Fibroblast of lung (primary cell): ENCODE data around the gene HINT3. TPM values are rescaled to one million over a fixed set of nuclear protein-coding genes. Genes with fewer than 3 reads are reported as not detected.

ENCODE experiments used
- DNase-seq, 2 donors: peaks; one replicate each; pipeline versions ENCODE4 v3.0.0 to v3.0.0-alpha.2; 2010; ENCODE audit warnings: low read depth in 2 of 2
- H2AFZ ChIP-seq: 2 replicates; pipeline ENCODE4 v1.5.1; 2012; ENCODE audit warnings: low read length, control low read depth, inconsistent platforms
- H3K27ac ChIP-seq: 2 replicates; pipeline ENCODE4 v1.5.1; 2011; ENCODE audit warnings: low read length, control low read depth; ENCODE audit not compliant: insufficient read depth
- H3K27me3 ChIP-seq: 2 replicates; pipeline ENCODE4 v1.5.1; 2011; ENCODE audit warnings: mild to moderate bottlenecking, low read length; ENCODE audit not compliant: control insufficient read depth, insufficient read depth
- H3K36me3 ChIP-seq: 2 replicates; pipeline ENCODE4 v1.5.1; 2011; ENCODE audit warnings: low read length; ENCODE audit not compliant: control insufficient read depth, insufficient read depth
- H3K4me1 ChIP-seq: 2 replicates; pipeline ENCODE4 v1.5.1; 2011; ENCODE audit warnings: low read length; ENCODE audit not compliant: control insufficient read depth, insufficient read depth; ENCODE audit errors: extremely low read depth
- H3K4me2 ChIP-seq: 2 replicates; pipeline ENCODE4 v1.5.1; 2011; ENCODE audit warnings: low read length, control low read depth; ENCODE audit not compliant: insufficient read depth; ENCODE audit errors: extremely low read depth
- H3K4me3 ChIP-seq, 4 experiments: fragments of 200-600 bp in 1 of 4; sonication (generic) in 1 of 4; replicated peaks in 1 of 4; 2 replicates each; pipeline ENCODE4 v1.5.1; 2011 to 2016; ENCODE audit warnings: low read length in 4 of 4, low read depth in 3 of 4, mild to moderate bottlenecking in 3 of 4, control low read depth in 2 of 4, inconsistent platforms in 1 of 4, mixed read lengths in 1 of 4; ENCODE audit not compliant: insufficient read depth in 1 of 4; ENCODE audit errors: control extremely low read depth in 1 of 4
- H3K79me2 ChIP-seq: 2 replicates; pipeline ENCODE4 v1.5.1; 2012; ENCODE audit warnings: mild to moderate bottlenecking, low read length, inconsistent platforms; ENCODE audit not compliant: control insufficient read depth, insufficient read depth
- H3K9ac ChIP-seq: 2 replicates; pipeline ENCODE4 v1.5.1; 2011; ENCODE audit warnings: mild to moderate bottlenecking, low read length, control low read depth; ENCODE audit not compliant: insufficient read depth
- H3K9me3 ChIP-seq: 2 replicates; pipeline ENCODE4 v1.5.1; 2012; ENCODE audit warnings: low read depth, low read length; ENCODE audit not compliant: control insufficient read depth, insufficient read depth
- H4K20me1 ChIP-seq: 2 replicates; pipeline ENCODE4 v1.5.1; 2011; ENCODE audit warnings: low read length; ENCODE audit not compliant: control insufficient read depth, insufficient read depth; ENCODE audit errors: extremely low read depth
- EZH2 ChIP-seq: IDR thresholded peaks from 2 replicates; pipeline ENCODE4 v1.5.1; 2012; ENCODE audit warnings: low read length, control low read depth, mild to moderate bottlenecking; ENCODE audit errors: missing control alignments
- polyA plus RNA-seq, 2 donors: library from polyadenylated mRNA; depleted of rRNA in 1 of 2; stranded (reverse) in 1 of 2; unstranded in 1 of 2; fragments of >200 nt; gene quantifications; 2 replicates each; pipeline ENCODE4 v1.2.1, GENCODE V29; 2011 to 2012; ENCODE audit warnings: missing spikeins in 1 of 2
- total RNA-seq: library from RNA; depleted of rRNA; stranded (reverse); fragments of >200 nt; gene quantifications from 2 replicates; pipeline ENCODE4 v1.2.1, GENCODE V29; 2014
- TF ChIP-seq, protein P1 (sequence below), 2 donors: IDR thresholded peaks in 1 of 2; conservative IDR thresholded peaks in 1 of 2; 1 replicate in 1 of 2; 2 replicates in 1 of 2; pipeline ENCODE4 v1.5.1; 2011 to 2012; ENCODE audit warnings: low read length in 2 of 2, control low read depth in 1 of 2, inconsistent platforms in 1 of 2, low read depth in 1 of 2, mild to moderate bottlenecking in 1 of 2

The HINT3 gene
- total and polyA plus RNA-seq, 2 donors (not counting 1 experiment from before 2014, with no cell fraction given) = 2.1 to 36.8 TPM

DNA sequence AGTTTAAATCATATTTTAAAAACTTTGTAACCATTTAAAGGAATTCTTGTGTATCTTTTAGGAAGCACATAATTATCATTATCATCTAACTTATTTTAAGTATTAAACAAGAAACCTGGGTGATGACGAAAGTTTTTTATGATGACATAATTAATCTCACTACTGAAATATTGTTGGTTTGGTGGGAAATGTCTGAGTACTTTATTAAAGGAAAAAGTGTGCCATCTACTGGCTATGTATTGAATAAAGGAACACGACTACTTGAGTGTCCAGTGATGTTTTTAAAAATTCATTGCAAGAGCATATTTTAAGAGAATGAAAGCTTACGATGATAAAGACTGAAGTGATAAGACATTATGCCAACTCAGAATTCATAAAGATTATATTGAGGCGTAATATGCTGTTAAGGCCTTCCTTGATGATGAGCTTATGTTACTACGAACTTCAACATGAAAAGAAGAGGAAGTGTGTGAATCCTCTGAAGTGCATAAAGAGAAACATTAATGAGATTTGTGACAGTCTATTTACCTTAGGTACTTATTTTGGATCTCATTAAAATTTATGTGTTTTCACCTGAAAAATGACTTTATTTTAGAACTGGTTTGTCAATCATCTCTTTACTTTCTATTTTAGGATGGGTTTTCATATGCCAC, 17.8 kb downstream of the HINT3 start:
- DNase-seq = peak; percentile 47 to 81
- no peaks in the 10 kb centered on the region for H3K9me3 ChIP-seq
- H2AFZ ChIP-seq = no peak overlapping the region
- H3K4me3 ChIP-seq = no peak overlapping the region
- no peaks in the 10 kb centered on the region for H4K20me1 ChIP-seq
- H3K36me3 ChIP-seq = no peaks in the 10 kb centered on the region
- H3K79me2 ChIP-seq = no peaks in the 10 kb centered on the region
- H3K9ac ChIP-seq = no peak overlapping the region
- no peak overlapping the region for H3K27ac ChIP-seq
- TF ChIP-seq EZH2 = no peak
- TF ChIP-seq, protein P1, sequence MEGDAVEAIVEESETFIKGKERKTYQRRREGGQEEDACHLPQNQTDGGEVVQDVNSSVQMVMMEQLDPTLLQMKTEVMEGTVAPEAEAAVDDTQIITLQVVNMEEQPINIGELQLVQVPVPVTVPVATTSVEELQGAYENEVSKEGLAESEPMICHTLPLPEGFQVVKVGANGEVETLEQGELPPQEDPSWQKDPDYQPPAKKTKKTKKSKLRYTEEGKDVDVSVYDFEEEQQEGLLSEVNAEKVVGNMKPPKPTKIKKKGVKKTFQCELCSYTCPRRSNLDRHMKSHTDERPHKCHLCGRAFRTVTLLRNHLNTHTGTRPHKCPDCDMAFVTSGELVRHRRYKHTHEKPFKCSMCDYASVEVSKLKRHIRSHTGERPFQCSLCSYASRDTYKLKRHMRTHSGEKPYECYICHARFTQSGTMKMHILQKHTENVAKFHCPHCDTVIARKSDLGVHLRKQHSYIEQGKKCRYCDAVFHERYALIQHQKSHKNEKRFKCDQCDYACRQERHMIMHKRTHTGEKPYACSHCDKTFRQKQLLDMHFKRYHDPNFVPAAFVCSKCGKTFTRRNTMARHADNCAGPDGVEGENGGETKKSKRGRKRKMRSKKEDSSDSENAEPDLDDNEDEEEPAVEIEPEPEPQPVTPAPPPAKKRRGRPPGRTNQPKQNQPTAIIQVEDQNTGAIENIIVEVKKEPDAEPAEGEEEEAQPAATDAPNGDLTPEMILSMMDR (conservative IDR thresholded peaks at IDR 0.05 in 1 of 2, IDR thresholded peaks at IDR 0.05 in 1 of 2; ENCODE audit: low read depth in 1 of 2, low read length in 2 of 2) = peak; percentile 14 to 44
- H3K4me2 ChIP-seq = no peak overlapping the region
- H3K4me1 ChIP-seq = no peaks in the 10 kb centered on the region
- no peaks in the 10 kb centered on the region for H3K27me3 ChIP-seq

DNA sequence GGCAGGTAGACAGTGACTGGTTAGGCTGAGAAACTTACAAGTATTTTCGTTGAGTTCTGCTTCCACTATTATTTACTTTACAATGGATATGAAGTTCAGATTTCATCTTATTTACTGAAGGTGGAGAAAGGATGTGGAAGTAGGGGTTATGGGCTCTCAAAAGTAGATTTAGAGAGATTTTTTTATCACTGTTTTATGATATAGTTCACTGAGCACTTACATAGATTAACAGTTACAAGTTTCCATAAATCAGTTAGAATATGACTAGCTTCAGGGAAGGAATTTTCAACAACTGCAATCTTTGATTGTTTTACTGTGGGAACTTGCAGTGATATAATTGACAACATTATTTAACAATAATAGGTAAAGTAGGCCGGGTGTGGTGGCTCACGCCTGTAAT, 22.5 kb downstream of the HINT3 start:
- Histone ChIP-seq H3K4me2 (no peak overlapping the region), H3K79me2 (no peaks in the 10 kb centered on the region), H2AFZ (no peak overlapping the region), H3K4me3 (no peak overlapping the region), H3K27me3 (no peaks in the 10 kb centered on the region), H3K9ac (no peak overlapping the region), H3K9me3 (no peaks in the 10 kb centered on the region), H4K20me1 (no peaks in the 10 kb centered on the region), H3K4me1 (peaks cover 9% of the 10 kb centered on the region), H3K36me3 (no peaks in the 10 kb centered on the region), H3K27ac (no peak overlapping the region)
- no peak for DNase-seq
- no peak for TF ChIP-seq EZH2
- TF ChIP-seq, protein P1 (conservative IDR thresholded peaks at IDR 0.05 in 1 of 2, IDR thresholded peaks at IDR 0.05 in 1 of 2; ENCODE audit: low read depth in 1 of 2, low read length in 2 of 2) = no peak

DNA sequence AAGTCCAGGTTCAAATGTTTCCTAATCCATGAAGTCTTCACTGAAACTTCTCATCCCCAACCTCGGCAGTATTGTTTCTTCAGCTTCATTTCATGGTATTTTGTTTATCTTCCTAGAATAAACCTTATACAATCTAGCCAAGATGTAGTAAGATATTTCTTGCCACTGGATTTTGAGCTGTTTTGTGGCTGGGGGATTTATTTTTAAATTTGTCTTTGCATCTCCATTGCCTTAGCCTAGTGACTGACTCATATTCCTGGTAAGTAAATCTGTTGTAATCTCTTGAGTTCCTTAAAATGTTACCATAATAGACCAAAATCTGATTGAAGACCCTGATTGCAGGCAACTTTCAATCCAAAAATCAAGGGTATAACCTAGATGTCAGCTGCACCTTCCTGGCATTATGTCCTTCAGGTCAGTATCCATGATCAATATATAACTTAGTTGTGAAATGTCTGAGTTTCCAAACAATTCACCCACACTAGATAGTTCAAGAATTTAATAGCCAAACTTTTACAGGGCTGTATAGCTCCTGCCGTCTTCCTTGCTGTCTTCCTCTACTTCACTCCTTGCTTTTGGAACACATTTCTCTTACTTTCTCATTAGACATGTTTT, 25.1 kb downstream of the HINT3 start:
- Histone ChIP-seq H3K4me3 (no peak overlapping the region), H3K4me1 (peaks cover 16% of the 10 kb centered on the region), H2AFZ (no peak overlapping the region), H3K9me3 (no peaks in the 10 kb centered on the region), H3K27ac (no peak overlapping the region), H3K4me2 (no peak overlapping the region), H3K27me3 (no peaks in the 10 kb centered on the region), H3K36me3 (no peaks in the 10 kb centered on the region), H3K9ac (no peak overlapping the region), H3K79me2 (peaks cover 2% of the 10 kb centered on the region), H4K20me1 (no peaks in the 10 kb centered on the region)
- TF ChIP-seq EZH2 = no peak
- TF ChIP-seq, protein P1 (conservative IDR thresholded peaks at IDR 0.05 in 1 of 2, IDR thresholded peaks at IDR 0.05 in 1 of 2; ENCODE audit: low read depth in 1 of 2, low read length in 2 of 2) = no peak
- DNase-seq = no peak
